Esophagus squamous epithelium (tissue), 5 donors: ENCODE data around the gene PLA2R1. TPM values are rescaled to one million over a fixed set of nuclear protein-coding genes. Genes with fewer than 3 reads are reported as not detected.

Experiments used
- DNase-seq: peaks from one replicate; lab custom pipeline; 2025; lab: John Stamatoyannopoulos, UW
- H3K27ac ChIP-seq, 4 donors: fragments of 200-600 bp; sonication (generic); one replicate each; pipeline ENCODE4 v1.5.1; 2016 to 2019; ENCODE audit warnings: mild to moderate bottlenecking in 1 of 4
- H3K27me3 ChIP-seq, 4 donors: fragments of 200-600 bp; sonication (generic); 1 replicate in 3 of 4; 2 replicates in 1 of 4; pipeline versions ENCODE4 v1.5.1 to v1.6.0; 2017 to 2021; ENCODE audit warnings: antibody characterized with exemption in 1 of 4
- H3K36me3 ChIP-seq, 3 donors: fragments of 200-600 bp; sonication (generic); one replicate each; pipeline ENCODE4 v1.5.1; 2016 to 2019
- H3K4me1 ChIP-seq, 3 donors: fragments of 200-600 bp; sonication (generic); one replicate each; pipeline ENCODE4 v1.5.1; 2017 to 2019
- H3K4me3 ChIP-seq, 4 donors: fragments of 200-600 bp; sonication (generic); 1 replicate in 3 of 4; 2 replicates in 1 of 4; pipeline ENCODE4 v1.5.1; 2016 to 2019; ENCODE audit warnings: mild to moderate bottlenecking in 2 of 4, moderate library complexity in 1 of 4
- H3K9me3 ChIP-seq, 3 donors: fragments of 200-600 bp; sonication (generic); one replicate each; pipeline ENCODE4 v1.5.1; 2016 to 2019
- POLR2A ChIP-seq, 4 donors: fragments of 450-650 bp; IDR thresholded peaks; one replicate each; pipeline ENCODE4 v1.6.1; 2017; ENCODE audit warnings: antibody characterized with exemption in 4 of 4, mild to moderate bottlenecking in 4 of 4, moderate library complexity in 3 of 4
- WGBS, 2 donors: methylation state at CpG; one replicate each; pipeline ENCODE4 v1.1.5; 2018; 5-methylcytosine and 5-hydroxymethylcytosine counted together
- intact Hi-C: fragments of 100-400 bp; cut with DNase I; formaldehyde crosslinking; loops from one replicate; pipeline ENCODE4 v1.15.0; 2022
- total RNA-seq, 4 donors: library from RNA; depleted of rRNA; stranded (reverse); fragments of >200 nt; gene quantifications; one replicate each; pipeline ENCODE4 v1.1.0, GENCODE V29; 2016
- TF ChIP-seq, protein P1 (sequence below), 6 experiments: fragments of 450-650 bp in 4 of 6; fragments of 200-600 bp in 2 of 6; sonication (generic) in 2 of 6; IDR thresholded peaks; one replicate each; pipeline ENCODE4 v1.5.1; 2016 to 2019; ENCODE audit warnings: antibody characterized with exemption in 6 of 6, mild to moderate bottlenecking in 4 of 6, moderate library complexity in 4 of 6
- donor health status: DM: yes; HTN: yes; CAD: no.

PLA2R1 gene
- total RNA-seq, 4 donors from 2014 or later, result 9.2 to 18.9 (median 12.3) TPM

DNA sequence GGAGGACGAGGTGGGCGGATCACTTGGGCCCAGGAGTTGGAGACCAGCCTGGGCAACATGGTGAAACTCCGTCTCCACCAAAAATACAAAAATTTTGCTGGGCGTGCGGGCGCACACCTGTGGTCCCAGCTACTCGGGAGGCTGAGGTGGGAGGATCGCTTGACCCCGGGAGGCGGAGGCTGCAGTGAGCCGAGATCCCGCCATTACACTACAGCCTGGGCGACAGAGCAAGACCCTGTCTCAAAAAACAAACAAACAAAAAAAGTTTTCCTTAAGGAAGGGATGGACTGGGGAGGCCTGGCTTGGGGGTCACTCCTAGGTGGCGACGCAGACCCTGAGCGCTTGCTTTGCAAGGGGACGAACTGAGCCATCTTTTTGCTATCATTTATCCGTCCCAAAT lies 882 bp downstream of the PLA2R1 start:
- H3K27ac ChIP-seq, result peak overlapping the region in 3 of 4 donors; percentile 88 to 89 (median 88)
- DNase-seq, result no peak

DNA sequence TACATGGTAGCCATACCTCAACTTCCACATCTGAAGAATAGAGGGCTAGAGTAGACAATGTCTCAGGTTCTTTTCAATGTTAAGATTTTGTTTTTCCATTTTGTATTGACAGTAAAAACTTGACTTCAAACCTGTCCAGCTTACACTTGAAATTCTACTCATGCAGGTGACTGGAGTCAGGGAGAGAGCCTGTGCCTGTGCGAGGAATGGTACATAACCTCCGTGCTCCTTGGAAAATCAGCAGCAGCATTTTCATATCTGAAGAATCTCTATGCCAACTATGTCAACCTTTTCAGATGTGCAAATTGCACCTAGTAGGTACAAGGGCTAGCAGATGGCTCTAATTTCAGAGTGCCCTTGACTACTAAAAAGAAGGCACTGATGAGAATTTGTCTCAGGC lies 2.1 kb downstream of the PLA2R1 start:
- peaks cover 0 to 6% (median 0%) of the 10 kb centered on the region in 4 donors for H3K27me3 ChIP-seq
- no peak for DNase-seq
- WGBS, 2 donors, result 92 to 100% methylated on average over 2 of the region's 2 CpGs
- H3K9me3 ChIP-seq, result no peaks in the 10 kb centered on the region
- peaks cover 13 to 43% (median 18%) of the 10 kb centered on the region in 3 donors for H3K4me1 ChIP-seq
- intact Hi-C loops, result no loop called here
- no peak overlapping the region for H3K27ac ChIP-seq
- H3K4me3 ChIP-seq, result no peak overlapping the region
- H3K36me3 ChIP-seq, result no peaks in the 10 kb centered on the region
- no peak for TF ChIP-seq POLR2A (IDR thresholded peaks at IDR 0.05)
- TF ChIP-seq, protein P1, sequence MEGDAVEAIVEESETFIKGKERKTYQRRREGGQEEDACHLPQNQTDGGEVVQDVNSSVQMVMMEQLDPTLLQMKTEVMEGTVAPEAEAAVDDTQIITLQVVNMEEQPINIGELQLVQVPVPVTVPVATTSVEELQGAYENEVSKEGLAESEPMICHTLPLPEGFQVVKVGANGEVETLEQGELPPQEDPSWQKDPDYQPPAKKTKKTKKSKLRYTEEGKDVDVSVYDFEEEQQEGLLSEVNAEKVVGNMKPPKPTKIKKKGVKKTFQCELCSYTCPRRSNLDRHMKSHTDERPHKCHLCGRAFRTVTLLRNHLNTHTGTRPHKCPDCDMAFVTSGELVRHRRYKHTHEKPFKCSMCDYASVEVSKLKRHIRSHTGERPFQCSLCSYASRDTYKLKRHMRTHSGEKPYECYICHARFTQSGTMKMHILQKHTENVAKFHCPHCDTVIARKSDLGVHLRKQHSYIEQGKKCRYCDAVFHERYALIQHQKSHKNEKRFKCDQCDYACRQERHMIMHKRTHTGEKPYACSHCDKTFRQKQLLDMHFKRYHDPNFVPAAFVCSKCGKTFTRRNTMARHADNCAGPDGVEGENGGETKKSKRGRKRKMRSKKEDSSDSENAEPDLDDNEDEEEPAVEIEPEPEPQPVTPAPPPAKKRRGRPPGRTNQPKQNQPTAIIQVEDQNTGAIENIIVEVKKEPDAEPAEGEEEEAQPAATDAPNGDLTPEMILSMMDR (IDR thresholded peaks at IDR 0.05), result no peak

More for the DNA sequence above, 882 bp downstream of the PLA2R1 start:
- intact Hi-C loops, result no loop called here
- 17 to 46% methylated on average over 7 to 8 of the region's 18 CpGs for WGBS, 2 donors
- TF ChIP-seq, protein P1 (IDR thresholded peaks at IDR 0.05), result no peak
- TF ChIP-seq POLR2A (IDR thresholded peaks at IDR 0.05), result no peak
- Histone ChIP-seq H3K4me3 (peak overlapping the region; percentile 82 to 88 (median 86)), H3K27me3 (peaks cover 0 to 6% (median 0%) of the 10 kb centered on the region in 4 donors), H3K4me1 (peaks cover 13 to 35% (median 16%) of the 10 kb centered on the region in 3 donors), H3K36me3 (no peaks in the 10 kb centered on the region), H3K9me3 (no peaks in the 10 kb centered on the region)

DNA sequence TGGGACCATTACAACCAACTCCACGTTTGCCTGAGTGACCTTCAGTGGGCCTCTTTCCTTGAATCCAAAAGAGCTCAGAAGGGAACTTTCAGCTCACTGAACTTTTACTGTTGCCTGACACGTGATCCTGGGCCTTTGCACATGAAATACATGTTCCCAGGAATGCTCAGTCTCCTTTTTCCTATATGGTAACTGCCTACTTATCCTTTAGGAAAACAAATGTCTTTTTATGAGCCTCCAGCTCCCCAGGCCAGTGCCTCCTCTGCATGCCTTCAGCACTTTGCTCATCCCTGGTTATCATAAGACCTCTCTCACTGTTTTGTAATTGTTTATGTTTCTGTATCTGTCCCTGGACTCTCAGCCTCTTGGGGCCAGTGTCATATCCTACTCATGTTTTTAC lies 5.1 kb downstream of the PLA2R1 start:
- DNase-seq, result no peak
- no peak overlapping the region for H3K27ac ChIP-seq
- WGBS, 2 donors, result 59 to 86% methylated on average over 2 of the region's 2 CpGs
- no peaks in the 10 kb centered on the region for H3K9me3 ChIP-seq
- no peak for TF ChIP-seq POLR2A (IDR thresholded peaks at IDR 0.05)
- TF ChIP-seq, protein P1 (IDR thresholded peaks at IDR 0.05), result no peak
- no peaks in the 10 kb centered on the region for H3K36me3 ChIP-seq
- no peak overlapping the region for H3K4me3 ChIP-seq
- intact Hi-C loops, result no loop called here
- peaks cover 0 to under 1% (median 0%) of the 10 kb centered on the region in 4 donors for H3K27me3 ChIP-seq
- H3K4me1 ChIP-seq, result peaks cover 11 to 44% (median 20%) of the 10 kb centered on the region in 3 donors

DNA sequence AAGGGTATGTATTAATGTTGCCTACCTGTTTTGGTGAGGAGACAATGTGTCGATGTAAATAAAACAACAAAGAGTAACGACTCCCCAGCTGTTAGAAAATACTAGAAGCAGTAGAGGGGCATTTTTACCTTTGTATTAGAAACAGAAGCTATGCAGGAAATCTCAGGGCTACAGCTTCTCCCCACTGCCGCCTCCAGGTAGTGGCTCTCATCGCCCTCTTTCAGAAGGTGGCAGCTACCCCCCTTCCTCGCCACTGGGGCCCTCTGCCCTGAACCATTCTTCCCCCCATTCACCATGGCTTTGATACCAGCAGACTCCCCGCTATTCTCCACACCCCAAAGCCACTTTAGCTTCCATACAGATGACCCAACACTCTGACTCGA lies 6.7 kb downstream of the PLA2R1 start:
- H3K4me1 ChIP-seq, result peaks cover 10 to 45% (median 16%) of the 10 kb centered on the region in 3 donors
- no peak overlapping the region for H3K4me3 ChIP-seq
- intact Hi-C loops, result no loop called here
- H3K9me3 ChIP-seq, result no peaks in the 10 kb centered on the region
- peak overlapping the region in 1 of 4 donors; percentile 19 for H3K27ac ChIP-seq
- H3K27me3 ChIP-seq, result no peaks in the 10 kb centered on the region
- TF ChIP-seq, protein P1 (IDR thresholded peaks at IDR 0.05), result no peak
- WGBS, 2 donors, result 76 to 83% methylated on average over 7 of the region's 7 CpGs
- no peak for DNase-seq
- H3K36me3 ChIP-seq, result no peaks in the 10 kb centered on the region

DNA sequence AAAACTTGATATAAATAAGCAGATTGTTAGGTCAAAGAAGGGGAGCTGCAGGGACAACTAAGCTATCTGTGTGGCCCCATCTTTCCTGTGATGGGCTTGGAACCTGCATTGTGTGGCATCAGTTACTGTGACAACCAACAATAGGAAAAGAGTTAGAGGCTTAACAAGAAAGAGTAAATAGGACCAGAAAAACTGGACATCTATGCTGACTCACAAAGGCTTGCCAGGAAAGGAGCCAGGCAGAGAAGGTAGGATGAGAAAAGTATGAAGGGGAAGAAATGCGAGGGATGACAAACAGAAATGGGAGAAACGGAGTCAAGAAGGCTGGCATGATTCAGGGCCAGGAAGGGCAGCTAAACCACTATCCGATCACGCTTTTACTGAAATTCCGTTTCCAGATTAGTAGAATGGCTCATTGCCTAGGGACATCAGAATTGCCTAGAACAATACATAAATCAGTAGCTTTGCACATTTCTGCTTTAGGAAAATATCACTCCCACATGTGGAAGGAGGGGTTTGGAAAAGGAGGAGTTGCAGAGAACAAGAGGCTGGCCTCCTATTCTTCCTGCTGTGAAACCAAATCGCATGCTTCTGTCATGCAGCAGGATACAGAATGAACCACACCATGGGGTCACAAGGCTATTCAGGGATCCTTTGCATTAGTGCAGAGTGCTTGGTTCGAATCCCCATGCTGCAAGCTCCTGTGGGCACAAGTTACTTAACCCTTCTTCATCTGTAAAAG lies 7.3 kb downstream of the PLA2R1 start:
- Histone ChIP-seq H3K4me3 (no peak overlapping the region), H3K4me1 (peaks cover 10 to 46% (median 16%) of the 10 kb centered on the region in 3 donors), H3K27me3 (no peaks in the 10 kb centered on the region), H3K9me3 (no peaks in the 10 kb centered on the region), H3K27ac (peak overlapping the region in 2 of 4 donors; percentile 19 to 46), H3K36me3 (no peaks in the 10 kb centered on the region)
- no peak for DNase-seq
- intact Hi-C loops, result no loop called here
- WGBS, 2 donors, result 47 to 56% methylated on average over 7 of the region's 7 CpGs
- TF ChIP-seq, protein P1 (IDR thresholded peaks at IDR 0.05), result no peak
- TF ChIP-seq POLR2A (IDR thresholded peaks at IDR 0.05), result no peak
